ENCODE results near the gene MOSPD3. TPM values are rescaled to one million over a fixed set of nuclear protein-coding genes. Genes with fewer than 3 reads are reported as not detected.
A peak's percentile ranks its signal among the peaks of the same experiment; 100 is the strongest.
"Not testable (repeated sequence)": the region's sequence is repeated elsewhere in the genome, so short reads cannot be mapped to it uniquely, and the experiment has no call there.

Gene MOSPD3
- polyA plus RNA-seq (2012; ENCODE audit: insufficient read depth, insufficient read length), result 28.9 TPM

- H3K4me3 ChIP-seq (ENCODE audit: low read length), result peak within 1 kb of the TSS; percentile 67
- peak; percentile 100 for DNase-seq (ENCODE audit: low read depth, low spot score)
Measured at GRCh38 chr7:100611983-100612729, at the start of gene MOSPD3. Gene MOSPD3, plus strand, starts transcription at chr7:100612540. Its CDS starts 252 bp downstream, at chr7:100612792.

GRCh38 chr7:100563100-100563564 lies 49.2 kb upstream of the MOSPD3 start:
- no peak overlapping the region for H3K4me3 ChIP-seq (ENCODE audit: low read length)
- DNase-seq (ENCODE audit: low read depth, low spot score), result no peak

- H3K4me3 ChIP-seq (ENCODE audit: low read length), result no peak overlapping the region
- peak; percentile 65 for DNase-seq (ENCODE audit: low read depth, low spot score)
Measured at GRCh38 chr7:100563809-100564400, 48.4 kb upstream of the MOSPD3 start.

- DNase-seq (ENCODE audit: low read depth, low spot score); H3K4me3 ChIP-seq (ENCODE audit: low read length): not testable (repeated sequence)
Measured at GRCh38 chr7:100564405-100564804, 47.9 kb upstream of the MOSPD3 start.

GRCh38 chr7:100565133-100565571 lies 47.2 kb upstream of the MOSPD3 start:
- no peak for DNase-seq (ENCODE audit: low read depth, low spot score)
- no peak overlapping the region for H3K4me3 ChIP-seq (ENCODE audit: low read length)

- H3K4me3 ChIP-seq (ENCODE audit: low read length), result no peak overlapping the region
- no peak for DNase-seq (ENCODE audit: low read depth, low spot score)
Measured at GRCh38 chr7:100566018-100566531, 46.3 kb upstream of the MOSPD3 start.

- no peak for DNase-seq (ENCODE audit: low read depth, low spot score)
- H3K4me3 ChIP-seq (ENCODE audit: low read length), result no peak overlapping the region
Measured at GRCh38 chr7:100567031-100567730, 45.2 kb upstream of the MOSPD3 start.

- H3K4me3 ChIP-seq (ENCODE audit: low read length), result no peak overlapping the region
- DNase-seq (ENCODE audit: low read depth, low spot score), result no peak
Measured at GRCh38 chr7:100567751-100568175, 44.6 kb upstream of the MOSPD3 start.

GRCh38 chr7:100568176-100568895 lies 44.0 kb upstream of the MOSPD3 start:
- DNase-seq (ENCODE audit: low read depth, low spot score), result no peak
- H3K4me3 ChIP-seq (ENCODE audit: low read length), result no peak overlapping the region

- H3K4me3 ChIP-seq (ENCODE audit: low read length), result no peak overlapping the region
- no peak for DNase-seq (ENCODE audit: low read depth, low spot score)
Measured at GRCh38 chr7:100568896-100569844, 43.2 kb upstream of the MOSPD3 start.

GRCh38 chr7:100570954-100571828 lies 41.1 kb upstream of the MOSPD3 start:
- no peak for DNase-seq (ENCODE audit: low read depth, low spot score)
- H3K4me3 ChIP-seq (ENCODE audit: low read length), result no peak overlapping the region

GRCh38 chr7:100571829-100572116 lies 40.6 kb upstream of the MOSPD3 start:
- no peak overlapping the region for H3K4me3 ChIP-seq (ENCODE audit: low read length)
- DNase-seq (ENCODE audit: low read depth, low spot score), result no peak

- DNase-seq (ENCODE audit: low read depth, low spot score), result no peak
- H3K4me3 ChIP-seq (ENCODE audit: low read length), result no peak overlapping the region
Measured at GRCh38 chr7:100572281-100572948, 39.9 kb upstream of the MOSPD3 start.

- DNase-seq (ENCODE audit: low read depth, low spot score), result no peak
- no peak overlapping the region for H3K4me3 ChIP-seq (ENCODE audit: low read length)
Measured at GRCh38 chr7:100572949-100573675, 39.2 kb upstream of the MOSPD3 start.

- no peak within 1 kb of the TSS for H3K4me3 ChIP-seq (ENCODE audit: low read length)
- DNase-seq (ENCODE audit: low read depth, low spot score), result no peak
Measured at GRCh38 chr7:100573691-100574361, 38.5 kb upstream of the MOSPD3 start, which contains the start of gene SAP25. Gene SAP25, minus strand, starts transcription at chr7:100573900. Its CDS starts 158 bp downstream, at chr7:100573742.
